Measurements from ENCODE around the gene RBM28. TPM values are rescaled to one million over a fixed set of nuclear protein-coding genes. Genes with fewer than 3 reads are reported as not detected.

RBM28 gene
- total RNA-seq, 4 donors from 2014 or later: 15.4 to 42.7 (median 19.1) TPM

- intact Hi-C loops (cut with DNase I; ENCODE audit: low total_unique reads): no loop called here
- no peak for TF ChIP-seq POLR2A (IDR thresholded peaks at IDR 0.05)
- TF ChIP-seq, protein P1, sequence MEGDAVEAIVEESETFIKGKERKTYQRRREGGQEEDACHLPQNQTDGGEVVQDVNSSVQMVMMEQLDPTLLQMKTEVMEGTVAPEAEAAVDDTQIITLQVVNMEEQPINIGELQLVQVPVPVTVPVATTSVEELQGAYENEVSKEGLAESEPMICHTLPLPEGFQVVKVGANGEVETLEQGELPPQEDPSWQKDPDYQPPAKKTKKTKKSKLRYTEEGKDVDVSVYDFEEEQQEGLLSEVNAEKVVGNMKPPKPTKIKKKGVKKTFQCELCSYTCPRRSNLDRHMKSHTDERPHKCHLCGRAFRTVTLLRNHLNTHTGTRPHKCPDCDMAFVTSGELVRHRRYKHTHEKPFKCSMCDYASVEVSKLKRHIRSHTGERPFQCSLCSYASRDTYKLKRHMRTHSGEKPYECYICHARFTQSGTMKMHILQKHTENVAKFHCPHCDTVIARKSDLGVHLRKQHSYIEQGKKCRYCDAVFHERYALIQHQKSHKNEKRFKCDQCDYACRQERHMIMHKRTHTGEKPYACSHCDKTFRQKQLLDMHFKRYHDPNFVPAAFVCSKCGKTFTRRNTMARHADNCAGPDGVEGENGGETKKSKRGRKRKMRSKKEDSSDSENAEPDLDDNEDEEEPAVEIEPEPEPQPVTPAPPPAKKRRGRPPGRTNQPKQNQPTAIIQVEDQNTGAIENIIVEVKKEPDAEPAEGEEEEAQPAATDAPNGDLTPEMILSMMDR (IDR thresholded peaks at IDR 0.05): no peak
- DNase-seq (ENCODE audit: low spot score in 2 of 2): no peak
- no peak overlapping the region for H3K4me3 ChIP-seq (ENCODE audit: low read depth, poor library complexity, severe bottlenecking)
- 85 to 90% methylated on average over 5 of the region's 5 CpGs for WGBS, 2 donors
Measured at GRCh38 chr7:128318691-128319090, 25.0 kb downstream of the RBM28 start.

GRCh38 chr7:128311013-128311412 lies 32.7 kb downstream of the RBM28 start:
- intact Hi-C loops (cut with DNase I; ENCODE audit: low total_unique reads): no loop called here
- TF ChIP-seq POLR2A (IDR thresholded peaks at IDR 0.05): no peak
- TF ChIP-seq, protein P1 (IDR thresholded peaks at IDR 0.05): no peak
- H3K4me3 ChIP-seq (ENCODE audit: low read depth, poor library complexity, severe bottlenecking): no peak overlapping the region

DNA sequence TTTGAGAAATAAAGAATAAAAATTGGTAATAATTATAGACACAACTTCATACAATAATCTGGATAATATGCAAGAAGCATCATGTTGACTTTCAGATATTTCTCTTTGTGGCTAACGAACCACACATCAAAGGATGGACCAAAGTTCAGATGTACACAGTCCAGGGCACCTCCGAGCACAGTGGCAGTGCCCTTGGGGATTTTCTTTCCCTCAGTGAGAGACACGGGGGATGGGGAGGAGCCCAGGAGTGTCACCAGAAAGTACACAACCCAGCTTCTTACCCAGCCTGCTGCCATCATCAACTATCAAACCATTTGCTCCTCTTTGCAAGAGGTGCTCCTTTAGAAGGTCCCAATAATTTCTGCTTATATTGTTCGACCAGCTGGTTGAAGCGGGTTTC lies 33.2 kb downstream of the RBM28 start:
- TF ChIP-seq, protein P1 (IDR thresholded peaks at IDR 0.05): no peak
- no peak for TF ChIP-seq POLR2A (IDR thresholded peaks at IDR 0.05)
- 79 to 92% methylated on average over 5 of the region's 5 CpGs for WGBS, 2 donors
- intact Hi-C loops (cut with DNase I; ENCODE audit: low total_unique reads): no loop called here
- no peak overlapping the region for H3K4me3 ChIP-seq (ENCODE audit: low read depth, poor library complexity, severe bottlenecking)
- DNase-seq (ENCODE audit: low spot score in 2 of 2): no peak

More at GRCh38 chr7:128311013-128311412, 32.7 kb downstream of the RBM28 start:
- no peak for DNase-seq (ENCODE audit: low spot score in 2 of 2)
- WGBS, 2 donors: 97% methylated on average over 3 of the region's 3 CpGs

GRCh38 chr7:128309976-128310375 lies 33.7 kb downstream of the RBM28 start:
- H3K4me3 ChIP-seq (ENCODE audit: low read depth, poor library complexity, severe bottlenecking): no peak overlapping the region
- intact Hi-C loops (cut with DNase I; ENCODE audit: low total_unique reads): no loop called here
- no peak for DNase-seq (ENCODE audit: low spot score in 2 of 2)
- TF ChIP-seq, protein P1 (IDR thresholded peaks at IDR 0.05): no peak
- TF ChIP-seq POLR2A (IDR thresholded peaks at IDR 0.05): no peak
- WGBS, 2 donors: 95 to 97% methylated on average over 5 of the region's 5 CpGs

DNA sequence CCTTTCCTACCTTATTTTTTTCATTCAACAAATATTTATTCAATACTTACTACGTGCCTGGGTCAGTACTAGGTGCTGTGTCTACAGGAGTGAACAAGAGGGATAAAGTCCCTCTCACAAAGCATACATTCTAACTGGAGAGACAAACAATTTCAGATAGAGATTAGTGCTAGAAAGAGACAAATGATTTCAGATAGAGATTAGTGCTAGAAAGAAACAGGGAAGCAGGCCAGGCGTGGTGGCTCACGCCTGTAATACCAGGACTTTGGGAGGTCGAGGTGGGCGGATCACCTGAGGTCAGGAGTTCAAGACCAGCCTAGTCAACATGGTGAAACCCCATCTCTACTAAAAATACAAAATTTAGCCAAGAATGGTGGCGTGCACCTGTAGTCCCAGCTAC lies 34.6 kb downstream of the RBM28 start:
- WGBS, 2 donors: 94 to 96% methylated on average over 6 of the region's 6 CpGs
- TF ChIP-seq POLR2A (IDR thresholded peaks at IDR 0.05): no peak
- TF ChIP-seq, protein P1 (IDR thresholded peaks at IDR 0.05): no peak
- intact Hi-C loops (cut with DNase I; ENCODE audit: low total_unique reads): no loop called here
- no peak for DNase-seq (ENCODE audit: low spot score in 2 of 2)
- H3K4me3 ChIP-seq (ENCODE audit: low read depth, poor library complexity, severe bottlenecking): no peak overlapping the region

GRCh38 chr7:128307061-128307460 lies 36.6 kb downstream of the RBM28 start:
- intact Hi-C loops (cut with DNase I; ENCODE audit: low total_unique reads): no loop called here
- DNase-seq (ENCODE audit: low spot score in 2 of 2): no peak
- no peak overlapping the region for H3K4me3 ChIP-seq (ENCODE audit: low read depth, poor library complexity, severe bottlenecking)
- TF ChIP-seq, protein P1 (IDR thresholded peaks at IDR 0.05): no peak
- no peak for TF ChIP-seq POLR2A (IDR thresholded peaks at IDR 0.05)
- WGBS, 2 donors: 90 to 93% methylated on average over 2 of the region's 2 CpGs

Data from lower leg skin (tissue), 4 donors.